NCI-H2107 (cell line): ENCODE data around the gene COPS3.

Source experiments
- DNase-seq: peaks from one replicate; lab custom pipeline; 2025; lab: John Stamatoyannopoulos, UW

The COPS3 gene

DNA sequence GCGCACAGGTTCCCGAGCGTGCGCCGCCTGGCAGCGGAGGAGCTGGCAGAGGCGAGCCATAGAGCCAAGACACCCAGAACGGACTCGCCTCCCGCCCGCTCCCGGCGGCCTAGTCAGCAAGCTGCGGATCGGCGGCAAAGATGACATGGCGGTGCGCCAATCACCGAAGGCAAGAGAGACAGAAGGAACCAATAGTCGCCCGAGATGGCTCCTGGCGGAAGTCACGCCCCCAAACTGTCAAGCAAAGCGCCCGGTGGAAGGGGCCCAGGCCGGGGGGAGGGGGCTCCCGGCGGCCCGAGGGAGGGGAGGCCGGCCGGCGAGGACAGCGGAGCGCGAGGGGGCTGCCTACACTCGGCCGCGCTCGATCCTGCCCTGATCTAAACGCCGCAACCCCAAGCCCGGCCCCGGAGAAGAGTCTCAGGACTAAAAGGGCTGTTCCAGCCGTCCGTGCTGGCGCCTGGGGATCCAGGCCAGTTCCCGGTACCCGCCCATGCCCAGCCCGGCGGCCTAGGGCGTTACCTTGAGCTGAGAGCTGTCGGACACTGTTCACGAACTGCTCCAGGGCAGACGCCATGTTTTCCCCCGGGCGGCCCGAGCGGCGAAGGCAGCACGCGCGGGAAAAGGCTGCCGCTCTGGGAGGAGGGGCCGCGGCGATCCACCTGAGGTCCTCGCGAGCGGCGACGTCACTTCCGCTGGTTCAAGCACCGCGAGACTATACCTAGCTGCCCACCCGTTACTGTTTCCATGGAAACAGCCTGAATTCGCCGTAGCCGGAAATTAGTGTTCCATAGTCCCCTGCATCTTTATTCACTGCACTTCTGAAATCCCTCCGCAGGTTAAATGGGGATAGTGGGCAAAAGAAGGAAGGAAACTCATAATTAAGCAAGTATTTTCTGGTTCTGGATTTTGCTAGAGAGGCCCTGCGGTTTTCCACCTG, at the start of gene COPS3:
Gene COPS3, minus strand, starts transcription at position 634 of the 937 bp plus-strand sequence. Its CDS starts 60 bp downstream, at position 574.
- DNase-seq, result peak; percentile 89

GRCh38 chr17:17328251-17328650, 47.2 kb upstream of the COPS3 start:
- no peak for DNase-seq

GRCh38 chr17:17326275-17326875, 45.3 kb upstream of the COPS3 start:
- no peak for DNase-seq

- no peak for DNase-seq
Observed at GRCh38 chr17:17325816-17326215, 44.8 kb upstream of the COPS3 start.

DNA sequence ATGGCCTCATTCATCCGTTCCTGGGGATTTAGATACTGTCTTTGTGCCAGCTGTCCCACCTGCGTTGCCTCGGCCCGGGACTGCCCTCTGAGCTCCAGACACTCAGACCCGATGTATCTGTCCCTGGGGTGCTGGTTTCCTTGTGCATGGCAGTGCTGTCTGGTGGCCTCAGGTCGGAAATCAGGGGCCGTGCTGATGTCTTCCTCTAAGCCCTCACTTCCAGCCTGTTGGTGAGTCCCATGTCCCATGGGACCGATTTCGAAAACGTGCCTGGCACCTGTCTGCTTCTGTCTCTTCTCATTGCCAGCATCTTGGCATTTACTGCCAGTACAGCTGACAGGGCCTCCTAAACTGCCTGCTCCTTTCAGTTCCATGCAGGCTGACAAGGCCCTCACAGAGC, 44.2 kb upstream of the COPS3 start:
- no peak for DNase-seq

DNA sequence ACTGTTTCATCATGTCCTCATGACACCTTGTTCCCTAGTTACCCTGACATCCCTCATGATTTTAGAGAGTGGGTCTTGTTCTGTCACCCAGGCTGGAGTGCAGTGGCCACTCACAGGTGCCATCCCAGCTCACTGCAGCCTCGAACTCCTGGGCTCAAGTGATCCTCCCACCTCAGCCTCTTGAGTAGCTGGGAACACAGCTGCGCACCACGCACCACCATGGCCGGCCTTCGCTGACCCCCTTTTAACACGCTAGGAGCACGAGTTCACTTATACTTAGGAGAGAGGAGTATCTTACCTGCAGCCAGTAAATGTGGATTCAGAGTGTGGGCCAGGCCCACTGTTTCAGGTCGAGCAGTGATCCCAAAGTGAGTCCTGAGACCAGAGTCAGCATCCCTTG, 43.6 kb upstream of the COPS3 start:
- no peak for DNase-seq

DNA sequence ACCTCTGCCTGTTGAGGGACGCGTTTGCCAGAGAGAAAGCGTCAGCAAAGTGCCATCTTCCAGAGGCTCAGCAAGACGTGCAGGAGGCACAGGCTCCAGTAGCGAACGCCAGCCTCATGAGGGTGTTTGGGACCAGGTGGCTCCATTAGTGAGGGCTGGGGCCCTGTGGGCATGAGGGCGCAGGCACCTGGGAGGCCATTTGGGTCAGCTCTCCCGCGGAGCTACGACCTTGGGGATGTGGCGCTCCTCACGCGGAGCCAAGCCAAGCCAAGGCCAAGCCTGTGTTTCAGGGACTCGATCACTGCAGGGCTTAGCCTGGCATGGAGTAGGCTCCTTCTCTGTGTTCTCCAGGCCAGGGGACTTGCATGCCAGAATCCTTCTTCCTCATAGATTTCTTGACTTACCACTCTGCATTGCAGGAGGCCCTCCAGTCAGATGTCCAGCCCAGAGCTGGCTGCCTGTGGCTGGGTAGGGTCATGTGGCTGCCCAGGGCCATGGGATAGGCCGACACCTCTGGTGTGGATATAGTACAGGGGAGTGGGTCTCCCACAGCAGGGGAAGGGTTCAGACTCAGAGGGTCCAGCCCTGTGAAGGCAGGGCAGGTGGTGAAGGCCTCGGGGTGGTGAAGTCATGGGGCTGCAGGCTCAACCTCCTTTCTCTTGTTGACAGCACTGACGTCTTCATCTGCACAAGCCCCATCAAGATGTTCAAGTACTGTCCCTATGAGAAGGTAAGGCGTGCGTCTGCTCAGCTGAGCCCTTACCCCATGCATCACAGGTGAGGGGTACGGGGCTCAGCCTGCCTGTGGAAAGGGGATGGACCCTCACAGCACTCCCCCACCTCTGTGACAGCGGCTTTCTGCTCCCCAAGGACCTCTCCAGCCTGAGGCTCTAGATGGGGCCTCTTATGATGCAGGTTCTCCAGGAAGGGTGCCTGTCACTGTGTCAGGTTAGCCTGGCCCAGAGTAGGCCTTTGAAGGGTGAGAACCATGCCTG, 41.8 kb upstream of the COPS3 start:
- DNase-seq, result no peak

- DNase-seq, result no peak
Observed at GRCh38 chr17:17321356-17322025, 40.4 kb upstream of the COPS3 start.

DNA sequence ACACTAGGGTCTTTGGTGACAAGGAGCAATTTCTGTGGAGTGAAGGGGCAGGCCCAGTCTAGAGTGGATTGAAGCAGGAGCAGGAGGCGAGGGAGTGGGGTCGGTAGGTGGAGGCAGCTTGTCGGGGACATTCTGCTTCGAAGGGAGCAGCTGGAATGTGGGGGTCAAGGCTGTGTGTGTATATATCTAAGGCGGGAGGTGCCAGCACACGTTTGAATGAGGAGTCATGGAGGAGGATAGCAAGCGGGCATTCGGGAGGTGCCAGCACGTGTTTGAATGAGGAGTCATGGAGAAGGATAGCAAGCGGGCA, 39.8 kb upstream of the COPS3 start:
- DNase-seq, result no peak

DNA sequence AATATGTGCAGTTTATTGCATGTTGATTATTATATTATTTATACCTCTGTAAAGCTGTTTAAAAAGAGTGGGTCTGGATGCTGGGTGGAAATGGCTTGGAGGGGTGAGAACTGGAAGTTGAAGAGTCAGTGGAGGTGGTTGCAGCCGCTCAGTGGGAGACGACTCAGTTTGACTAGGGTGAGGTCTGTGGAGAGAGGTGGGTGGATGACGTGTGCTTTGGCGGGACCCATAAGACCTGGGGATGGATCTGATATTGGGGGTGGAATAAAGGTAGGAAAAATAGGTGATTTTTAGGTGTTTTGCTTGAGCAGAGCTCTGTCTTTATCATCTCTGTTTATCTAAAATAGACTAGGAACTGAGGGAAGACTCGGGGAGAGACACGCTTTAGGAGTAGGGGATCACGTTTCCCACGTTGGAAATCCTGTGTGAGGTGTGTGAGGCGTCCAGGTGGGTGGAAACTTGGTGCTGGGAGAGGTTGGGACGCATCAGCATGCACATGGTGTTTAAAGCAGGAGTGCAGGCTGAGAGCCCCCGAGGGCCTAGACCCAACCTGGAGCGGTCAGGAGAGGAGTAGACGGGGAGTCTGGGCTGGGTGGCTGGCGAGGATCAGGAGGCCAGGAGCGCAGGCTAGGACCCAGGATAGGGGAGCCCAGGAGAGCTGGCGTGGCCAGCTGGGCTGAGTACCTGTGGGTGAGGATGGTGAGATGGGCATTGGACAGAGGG, 39.3 kb upstream of the COPS3 start:
- DNase-seq, result no peak

- DNase-seq, result no peak
Observed at GRCh38 chr17:17315142-17315821, 34.2 kb upstream of the COPS3 start.

- no peak for DNase-seq
Observed at GRCh38 chr17:17314501-17315071, 33.5 kb upstream of the COPS3 start.

DNA sequence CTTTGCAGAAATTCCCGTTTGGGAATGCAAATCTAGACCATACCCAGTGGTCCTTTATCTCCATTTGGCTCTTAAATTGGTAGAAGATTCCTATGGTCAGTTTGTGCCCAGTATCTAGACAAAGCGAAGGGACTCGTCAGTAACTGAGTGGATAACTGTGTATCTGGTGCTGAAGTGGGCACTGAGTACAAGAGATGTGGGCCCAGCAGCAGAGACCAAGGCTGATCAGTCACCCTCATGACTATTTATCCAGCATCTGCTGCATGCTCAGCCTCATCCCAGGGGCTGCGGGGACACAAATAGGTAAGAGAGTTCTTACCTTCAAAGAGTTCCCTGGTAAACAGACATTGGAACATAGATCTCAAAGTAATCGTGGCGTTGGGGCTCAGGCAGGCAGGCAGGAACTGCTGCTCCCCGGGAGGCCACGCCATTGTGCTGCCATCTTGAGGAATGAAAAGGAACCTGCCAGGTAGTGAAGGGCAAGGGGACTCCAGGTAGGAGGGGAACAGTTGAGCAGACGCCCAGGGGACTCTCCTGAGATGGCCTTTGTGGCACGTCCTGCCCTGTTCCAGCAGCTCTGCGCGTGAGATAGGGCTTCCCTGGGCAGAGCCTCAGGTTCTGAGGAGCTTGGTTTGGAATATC, 32.4 kb upstream of the COPS3 start:
- DNase-seq, result no peak

DNA sequence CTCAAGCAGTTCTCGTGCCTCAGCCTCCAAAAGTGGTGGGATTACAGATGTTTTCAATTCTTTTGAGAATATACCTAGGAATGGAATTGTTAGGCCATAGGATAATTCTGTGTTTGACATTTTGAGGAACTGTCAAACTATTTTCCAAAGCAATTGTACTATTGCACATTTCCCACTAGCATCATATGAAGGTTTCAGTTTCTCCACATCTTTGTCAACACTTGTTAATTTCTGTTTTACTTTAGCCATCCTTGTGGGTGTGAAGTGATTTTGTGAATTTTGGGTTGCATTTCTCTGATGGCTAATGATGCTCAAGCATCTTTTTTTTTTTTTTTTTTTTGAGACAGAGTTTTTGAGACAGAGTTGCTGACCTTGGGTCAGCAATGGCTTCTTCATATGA, 28.3 kb upstream of the COPS3 start:
- DNase-seq, result no peak

DNA sequence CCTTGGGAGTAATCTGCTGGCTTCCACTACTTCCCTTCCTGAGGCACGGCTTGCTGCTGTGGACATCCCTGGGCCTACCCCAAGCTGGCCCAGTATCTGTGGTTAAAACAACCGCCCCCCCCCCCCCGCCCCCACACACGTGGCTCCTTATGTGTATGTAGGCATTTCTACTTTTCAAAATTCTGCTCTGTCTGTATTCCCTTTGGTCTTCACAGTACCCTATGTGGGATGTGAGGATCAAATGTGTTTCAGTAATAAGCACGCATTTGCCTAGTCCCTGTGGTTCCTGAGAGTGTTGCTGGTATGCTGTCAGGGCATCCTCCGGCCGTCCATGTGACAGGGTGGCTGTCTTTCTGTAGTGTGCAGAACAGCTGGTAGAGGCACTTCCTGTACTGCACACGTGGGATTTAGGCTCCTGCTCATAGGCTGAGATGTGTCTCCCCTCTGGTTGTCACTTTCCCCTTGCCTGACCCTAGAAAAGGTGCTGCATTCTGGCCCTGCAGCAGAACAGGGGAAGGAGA, 24.3 kb upstream of the COPS3 start:
- no peak for DNase-seq

DNA sequence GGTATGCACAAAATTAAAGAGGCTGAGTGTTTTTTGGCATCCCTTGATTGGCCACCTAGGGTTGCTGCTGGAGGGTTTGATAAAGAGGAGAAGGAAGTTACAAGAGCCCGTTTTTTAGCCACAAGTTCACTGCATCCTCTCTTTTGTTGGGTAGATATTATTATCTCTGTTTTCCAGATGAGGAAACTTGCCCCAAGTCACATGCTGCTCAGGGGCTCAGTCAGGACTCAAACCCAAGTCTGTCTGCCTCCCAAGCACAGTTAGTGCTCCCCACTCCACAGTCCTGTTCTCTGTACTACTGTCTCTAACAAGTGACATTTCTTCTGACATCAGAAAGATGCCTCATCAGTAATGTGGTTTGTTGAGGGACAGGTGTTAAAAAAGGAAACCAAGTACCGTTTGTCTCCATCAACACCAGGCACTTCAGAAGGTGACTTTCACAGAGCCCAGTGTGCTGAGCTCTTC, 23.5 kb upstream of the COPS3 start:
- DNase-seq, result no peak

GRCh38 chr17:17303847-17304490, 22.9 kb upstream of the COPS3 start:
- DNase-seq, result no peak

DNA sequence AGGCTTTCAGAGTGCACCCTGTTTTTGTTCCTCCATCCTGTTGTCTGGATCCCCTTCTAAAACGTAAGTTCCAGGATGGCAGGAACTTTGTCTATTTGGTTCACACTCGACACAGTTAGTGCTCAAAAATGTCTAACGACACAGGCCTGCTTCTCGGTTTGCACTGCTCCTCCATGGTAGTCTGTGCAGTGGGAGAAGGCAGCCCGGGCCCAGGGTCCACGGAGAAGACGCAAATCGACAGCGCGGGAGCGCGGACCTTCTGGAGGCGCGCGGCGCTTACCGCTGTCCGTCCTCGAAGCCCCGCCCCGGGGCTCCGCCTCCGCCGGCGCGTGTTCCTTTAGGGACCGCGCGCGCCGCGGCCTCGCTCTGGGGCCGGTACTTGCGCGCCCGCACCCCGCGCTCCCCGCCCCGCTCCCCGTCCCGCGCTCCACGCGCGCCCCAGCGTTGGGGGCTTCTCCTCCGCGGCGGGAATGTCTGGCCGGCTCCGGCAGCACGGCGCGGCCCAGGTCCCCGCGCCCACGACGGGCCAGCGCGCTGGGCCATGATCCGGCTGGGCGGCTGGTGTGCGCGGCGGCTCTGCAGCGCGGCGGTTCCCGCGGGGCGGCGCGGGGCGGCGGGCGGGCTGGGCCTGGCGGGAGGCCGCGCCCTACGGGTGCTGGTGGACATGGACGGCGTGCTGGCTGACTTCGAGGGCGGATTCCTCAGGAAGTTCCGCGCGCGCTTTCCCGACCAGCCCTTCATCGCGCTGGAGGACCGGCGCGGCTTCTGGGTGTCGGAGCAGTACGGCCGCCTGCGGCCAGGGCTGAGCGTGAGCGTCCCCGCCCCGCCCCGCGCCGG, 22.2 kb upstream of the COPS3 start, which contains the start of gene NT5M:
Gene NT5M, plus strand, starts transcription at position 364 of the 837 bp plus-strand sequence. Its CDS starts 178 bp downstream, at position 542.
- peak; percentile 31 for DNase-seq
